ENCODE measurements around the gene ATP11A.
"Not testable (repeated sequence)": the region's sequence is repeated elsewhere in the genome, so short reads cannot be mapped to it uniquely, and the experiment has no call there.

The ATP11A gene

DNA sequence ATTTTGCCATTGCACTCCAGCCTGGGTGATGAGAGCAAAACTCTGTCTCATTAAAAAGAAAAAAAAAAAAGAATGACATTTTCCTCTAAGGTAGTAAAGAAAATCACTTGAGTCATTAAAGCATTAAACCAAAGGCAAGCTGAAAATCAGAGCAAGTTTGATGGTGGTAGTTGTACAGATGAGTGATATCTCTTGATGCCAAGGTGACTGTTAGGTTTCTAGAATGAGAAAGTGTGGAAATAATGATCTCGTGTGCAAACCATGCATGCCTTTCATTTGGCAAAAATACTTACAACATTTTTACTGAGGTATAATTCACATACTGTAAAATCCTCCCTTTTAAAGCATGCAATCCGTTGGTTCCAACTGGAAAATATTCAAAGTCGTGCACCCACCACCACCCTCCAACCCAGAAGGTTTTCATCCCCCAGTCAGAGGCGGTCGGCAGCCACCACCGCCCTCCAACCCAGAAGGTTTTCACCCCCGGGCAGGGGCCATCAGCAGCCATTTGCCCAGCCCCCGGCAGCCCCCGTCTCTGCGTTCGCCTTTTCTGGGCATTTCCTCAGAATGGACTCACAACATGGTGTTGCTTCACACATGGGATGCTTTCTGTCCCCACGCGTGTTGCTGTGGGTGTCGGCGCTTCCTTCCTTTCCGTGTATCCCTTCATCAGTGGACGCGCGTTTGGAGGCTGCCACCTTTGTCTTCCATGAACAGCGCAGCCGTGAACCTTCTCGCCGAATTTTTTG is 90.2 kb downstream of the ATP11A start:
- DNase-seq = no peak

DNA sequence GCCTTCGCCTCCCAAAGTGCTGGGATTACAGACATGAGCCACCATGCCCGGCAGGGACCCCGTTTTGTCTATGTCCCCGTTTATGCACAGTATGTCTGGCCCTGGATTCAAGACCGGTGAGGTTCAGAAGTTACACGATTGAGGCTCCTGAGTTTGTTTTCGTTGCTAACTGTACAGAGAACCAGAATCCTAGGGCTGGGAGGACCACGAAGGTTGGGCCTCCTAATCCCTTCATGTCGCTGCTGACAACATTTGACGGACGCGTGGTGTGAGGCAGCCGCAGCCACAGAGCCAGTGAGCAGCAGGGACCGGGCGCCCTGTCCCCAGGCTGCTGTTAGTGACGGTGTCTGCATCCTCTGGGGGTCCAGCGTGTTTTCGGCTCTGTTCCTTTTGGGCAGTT is 91.4 kb downstream of the ATP11A start:
- DNase-seq = no peak

DNA sequence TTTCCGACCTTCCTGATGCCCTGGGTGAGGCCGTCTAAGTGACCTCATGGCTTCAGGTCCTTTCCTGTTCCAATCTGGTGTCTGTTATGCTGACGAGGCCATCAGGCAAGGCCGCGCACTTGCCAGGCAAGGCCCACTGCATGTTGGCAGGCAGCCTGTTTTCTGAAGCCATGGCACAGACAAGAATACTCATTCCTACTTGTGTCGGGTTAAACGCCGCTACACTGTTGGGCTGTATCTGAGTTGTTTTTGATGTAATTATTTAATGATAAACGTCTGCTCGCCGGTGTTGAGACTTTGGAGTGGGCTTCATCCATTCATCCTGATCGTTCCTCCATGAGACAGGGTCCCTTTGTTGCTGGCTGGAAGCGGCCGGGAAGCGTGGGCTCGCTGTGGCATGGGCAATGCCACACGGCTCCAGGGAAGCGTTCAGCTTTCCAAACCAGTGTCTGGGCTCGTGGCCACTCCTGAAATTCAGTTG is 92.1 kb downstream of the ATP11A start:
- DNase-seq = no peak

DNA sequence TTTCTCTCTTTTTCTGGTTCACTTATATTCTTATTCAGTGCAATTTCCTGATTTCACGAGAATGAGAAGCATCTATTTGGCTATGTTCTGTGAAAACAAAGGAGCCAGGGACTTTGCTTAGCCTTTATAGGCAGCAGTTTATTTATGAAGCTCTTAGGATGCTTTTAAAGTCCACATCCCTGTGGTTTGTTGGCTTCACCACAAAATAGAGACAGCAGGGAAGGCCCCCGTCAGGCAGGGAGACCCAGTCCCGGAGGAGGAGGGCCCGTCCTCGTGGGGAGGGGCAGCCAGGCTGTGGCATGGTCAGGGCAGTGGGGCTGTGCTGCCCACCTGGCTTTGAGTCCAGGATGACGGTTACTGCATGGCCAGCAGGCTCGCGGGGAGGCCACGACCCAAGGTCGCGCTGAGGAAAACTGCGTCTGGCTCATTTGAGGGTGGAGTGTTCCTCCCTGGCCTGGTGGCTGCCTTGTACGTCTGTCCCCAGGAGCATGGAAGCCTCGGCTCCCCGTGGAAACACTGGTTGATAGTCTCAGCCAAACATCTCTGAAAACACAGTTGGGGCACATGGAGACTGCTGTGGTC is 92.7 kb downstream of the ATP11A start:
- DNase-seq = no peak

DNA sequence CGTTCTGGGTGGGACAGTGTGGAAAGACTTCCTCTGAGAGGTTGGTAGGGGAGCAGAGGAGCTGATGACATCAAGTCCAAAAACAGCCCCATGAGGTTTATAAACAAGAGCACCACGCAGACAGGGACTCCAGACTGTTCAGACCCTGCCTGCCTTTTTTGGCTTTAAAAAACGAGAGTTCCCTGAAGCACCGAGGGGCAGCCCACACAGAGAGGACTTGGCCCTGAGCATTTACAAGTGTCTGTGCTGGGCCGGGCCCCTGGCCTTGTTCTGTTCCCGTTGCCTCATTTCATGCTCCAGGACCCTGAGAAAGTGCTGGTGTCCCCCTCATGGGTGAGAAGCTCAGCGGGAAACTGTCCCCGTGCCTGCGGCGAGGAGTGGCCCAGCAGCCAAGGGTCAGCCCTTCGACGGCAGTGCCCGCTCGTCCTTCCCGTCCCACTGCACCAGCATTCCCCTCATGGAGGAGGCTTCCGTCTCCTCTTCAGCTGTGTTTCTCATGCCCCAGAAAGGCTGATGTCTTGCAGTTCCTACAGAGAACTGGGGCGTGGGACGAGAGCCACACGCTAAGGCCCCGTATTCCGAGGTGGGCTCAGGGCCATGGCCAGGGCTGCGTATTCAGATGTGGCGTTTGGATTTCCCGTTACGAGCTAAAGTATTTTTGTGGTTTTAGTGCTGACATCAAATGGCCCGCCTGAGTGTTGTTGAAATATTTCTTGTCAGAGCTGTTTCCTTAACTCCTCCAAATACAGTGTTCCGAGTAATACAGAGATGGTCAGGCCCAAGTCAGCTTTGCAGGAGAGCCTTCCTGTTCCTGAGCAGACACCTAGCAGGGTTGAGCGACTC is 93.5 kb downstream of the ATP11A start:
- no peak for DNase-seq

DNA sequence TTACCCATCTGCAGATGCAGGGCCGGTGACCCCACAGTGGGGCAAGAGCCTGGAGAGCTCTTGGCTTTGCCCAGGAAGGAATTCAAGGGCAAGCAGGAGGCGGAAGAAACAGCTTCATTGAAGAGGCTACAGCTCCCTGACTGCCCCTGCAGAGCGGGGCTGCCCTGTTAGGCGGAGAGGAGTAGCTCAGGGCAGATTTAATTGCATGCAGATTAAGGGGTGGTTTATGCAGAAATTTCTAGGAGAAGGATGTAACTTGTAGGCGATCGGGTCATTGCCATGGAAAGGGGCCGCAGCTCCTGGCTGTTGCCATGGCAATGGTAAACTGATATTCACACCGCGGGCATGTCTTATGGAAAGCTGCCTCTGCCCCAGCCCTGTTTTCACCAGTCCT is 94.1 kb downstream of the ATP11A start:
- no peak for DNase-seq

DNA sequence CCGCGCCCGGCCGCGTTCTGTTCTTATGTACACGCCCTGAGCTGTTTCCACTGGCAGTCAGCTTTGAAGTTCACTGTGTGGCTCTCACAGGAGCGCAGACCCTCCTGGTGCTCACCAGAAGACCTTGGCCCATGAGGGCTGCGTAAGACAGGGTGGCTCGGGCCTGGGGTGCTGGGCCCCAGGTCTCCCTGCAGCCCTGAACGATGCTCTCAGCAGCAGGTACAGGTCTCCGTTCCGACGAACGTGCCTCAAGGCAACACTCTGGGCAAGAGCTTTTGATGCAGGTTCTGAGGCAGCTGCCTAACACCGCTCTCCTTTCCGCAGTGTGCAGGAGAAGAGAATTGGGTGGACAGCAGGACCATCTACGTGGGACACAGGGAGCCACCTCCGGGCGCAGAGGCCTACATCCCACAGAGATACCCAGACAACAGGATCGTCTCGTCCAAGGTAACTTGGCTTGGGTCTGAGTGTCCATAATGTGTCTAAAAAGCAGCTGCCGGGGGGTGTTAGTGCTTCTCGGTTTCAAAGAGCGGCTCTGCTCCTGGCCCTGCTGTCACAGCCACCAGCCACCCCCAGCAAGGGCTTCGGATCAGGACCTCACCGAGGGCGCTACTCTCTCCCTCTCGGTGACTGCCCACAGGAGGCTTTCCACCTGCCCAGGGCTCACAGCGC is 95.1 kb downstream of the ATP11A start:
- DNase-seq = no peak

DNA sequence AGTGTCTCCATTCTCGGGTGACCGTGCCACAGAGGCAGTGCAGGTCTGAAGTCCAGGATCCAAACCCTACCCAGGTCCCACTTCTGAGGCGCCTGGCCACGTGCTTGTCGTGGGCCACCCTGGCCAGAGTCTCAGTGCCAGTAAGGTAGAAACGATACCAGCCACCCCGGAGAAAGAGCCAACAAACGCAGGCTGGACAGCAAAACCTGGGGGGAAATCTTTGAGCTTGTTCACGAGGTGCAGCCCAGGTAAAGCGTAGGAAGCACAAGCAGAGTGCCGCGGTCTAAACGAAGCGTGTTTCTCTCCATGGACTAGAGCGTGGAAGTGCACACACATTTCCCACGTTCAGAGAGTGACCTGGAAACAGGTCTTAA is 95.6 kb downstream of the ATP11A start:
- DNase-seq = no peak

DNA sequence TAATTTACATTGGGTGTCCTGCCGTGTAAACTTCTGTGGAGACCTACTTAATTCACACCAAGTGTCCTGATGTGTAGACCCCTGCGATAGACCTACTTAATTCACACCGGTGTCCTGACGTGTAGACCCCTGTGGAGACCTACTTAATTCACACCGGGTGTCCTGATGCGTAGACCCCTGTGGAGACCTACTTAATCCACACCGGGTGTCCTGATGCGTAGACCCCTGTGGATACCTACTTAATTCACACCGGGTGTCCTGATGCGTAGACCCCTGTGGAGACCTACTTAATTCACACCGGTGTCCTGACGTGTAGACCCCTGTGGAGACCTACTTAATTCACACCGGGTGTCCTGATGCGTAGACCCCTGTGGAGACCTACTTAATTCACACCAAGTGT is 97.0 kb downstream of the ATP11A start:
- DNase-seq = not testable (repeated sequence)

DNA sequence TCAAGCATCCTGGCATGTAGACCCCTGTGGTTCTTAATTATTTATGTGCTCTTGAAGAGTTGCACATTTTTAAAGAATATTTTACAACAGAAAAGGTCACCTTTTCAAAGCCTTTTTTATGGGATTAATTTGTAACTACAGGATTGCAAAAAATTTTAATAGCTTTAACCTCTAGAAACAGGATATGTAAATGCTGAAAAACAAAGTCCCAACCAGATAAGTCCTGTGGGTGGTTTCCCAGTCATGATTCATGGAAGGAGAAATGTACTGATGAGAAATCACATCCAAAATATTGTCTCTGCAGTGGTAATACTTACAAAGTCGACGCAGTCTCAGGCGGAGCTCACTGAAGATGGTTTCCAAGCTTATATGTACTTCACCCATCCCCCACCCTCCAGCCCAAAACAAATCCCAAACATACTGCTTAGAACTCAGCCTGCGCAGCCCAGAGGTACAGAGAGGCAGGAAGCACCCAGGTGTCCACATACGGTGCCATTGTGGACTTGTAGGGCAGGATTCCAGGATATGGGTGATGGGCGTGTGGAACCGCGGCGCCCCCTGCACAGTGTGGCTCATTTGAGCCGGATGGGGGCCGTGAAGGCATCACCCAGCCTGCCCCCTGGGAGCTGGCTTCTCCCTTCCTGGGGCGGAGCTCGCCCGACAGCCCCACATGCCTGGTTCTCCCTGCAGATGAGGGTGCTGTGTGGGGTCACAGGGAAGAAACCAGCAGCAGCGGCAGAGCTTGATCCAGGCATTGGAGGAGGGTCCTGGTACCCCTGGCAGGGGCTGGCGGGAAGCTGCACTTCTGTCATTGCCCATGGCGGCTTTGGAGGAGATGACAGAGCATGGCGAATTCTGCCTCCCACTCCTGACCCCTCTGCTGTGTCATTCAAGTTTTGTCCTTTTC is 101.2 kb downstream of the ATP11A start:
- DNase-seq = no peak

DNA sequence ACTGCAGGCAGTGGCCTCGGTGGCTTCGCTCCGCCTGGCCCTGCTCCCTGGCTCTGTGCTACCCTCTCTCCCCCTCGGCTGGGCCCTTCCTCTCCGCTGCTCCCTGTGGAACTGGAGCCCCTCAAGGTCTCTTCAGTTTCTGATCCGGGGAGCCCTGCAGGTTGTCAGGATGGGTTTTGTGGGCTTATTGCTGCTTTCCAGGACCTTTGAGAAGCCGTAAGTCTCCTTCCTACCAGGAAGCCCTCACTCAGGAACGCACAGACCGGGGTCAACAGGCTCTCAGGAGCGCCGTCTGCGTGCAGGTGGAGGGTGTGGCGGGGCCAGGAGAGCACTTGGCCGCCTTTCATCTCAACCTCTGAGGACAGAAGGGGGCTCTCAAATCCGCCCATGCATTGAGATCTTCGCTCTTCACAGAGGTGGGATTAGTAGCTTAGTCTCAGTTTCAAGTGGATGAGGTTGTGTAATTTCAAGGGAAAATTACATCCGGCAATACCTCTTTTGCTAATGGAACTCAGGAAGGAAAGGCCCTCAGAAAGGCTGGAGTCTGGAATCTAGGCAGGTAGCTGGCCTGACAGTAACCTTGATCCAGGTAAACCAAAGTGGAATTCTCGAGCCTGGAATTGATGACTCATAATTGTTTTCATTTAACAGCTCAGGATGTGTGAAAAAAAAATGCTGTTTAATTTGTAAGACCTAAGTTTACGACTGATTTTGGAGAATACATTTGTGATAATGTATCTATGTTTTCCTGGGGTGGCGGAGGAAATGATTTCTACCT is 102.0 kb downstream of the ATP11A start:
- no peak for DNase-seq

DNA sequence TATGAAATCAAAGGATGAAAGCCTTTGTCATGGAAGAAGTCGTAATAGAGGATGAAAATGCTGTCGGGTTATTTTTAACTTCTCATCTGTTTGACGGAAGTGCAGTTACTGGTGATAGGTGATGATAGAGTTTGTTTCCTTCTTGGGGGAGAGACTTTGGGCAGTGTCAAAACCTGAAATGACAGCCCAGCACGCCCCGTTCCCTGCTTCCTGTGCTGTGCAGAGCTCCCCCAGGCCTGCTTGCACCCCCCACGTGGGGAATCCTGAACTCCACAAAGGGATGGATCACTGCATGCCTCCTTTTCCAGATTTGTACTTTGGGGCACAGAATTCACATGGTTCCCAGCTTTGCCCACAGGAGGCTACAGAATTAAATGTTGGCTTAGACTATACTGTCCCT is 102.7 kb downstream of the ATP11A start:
- DNase-seq = no peak

DNA sequence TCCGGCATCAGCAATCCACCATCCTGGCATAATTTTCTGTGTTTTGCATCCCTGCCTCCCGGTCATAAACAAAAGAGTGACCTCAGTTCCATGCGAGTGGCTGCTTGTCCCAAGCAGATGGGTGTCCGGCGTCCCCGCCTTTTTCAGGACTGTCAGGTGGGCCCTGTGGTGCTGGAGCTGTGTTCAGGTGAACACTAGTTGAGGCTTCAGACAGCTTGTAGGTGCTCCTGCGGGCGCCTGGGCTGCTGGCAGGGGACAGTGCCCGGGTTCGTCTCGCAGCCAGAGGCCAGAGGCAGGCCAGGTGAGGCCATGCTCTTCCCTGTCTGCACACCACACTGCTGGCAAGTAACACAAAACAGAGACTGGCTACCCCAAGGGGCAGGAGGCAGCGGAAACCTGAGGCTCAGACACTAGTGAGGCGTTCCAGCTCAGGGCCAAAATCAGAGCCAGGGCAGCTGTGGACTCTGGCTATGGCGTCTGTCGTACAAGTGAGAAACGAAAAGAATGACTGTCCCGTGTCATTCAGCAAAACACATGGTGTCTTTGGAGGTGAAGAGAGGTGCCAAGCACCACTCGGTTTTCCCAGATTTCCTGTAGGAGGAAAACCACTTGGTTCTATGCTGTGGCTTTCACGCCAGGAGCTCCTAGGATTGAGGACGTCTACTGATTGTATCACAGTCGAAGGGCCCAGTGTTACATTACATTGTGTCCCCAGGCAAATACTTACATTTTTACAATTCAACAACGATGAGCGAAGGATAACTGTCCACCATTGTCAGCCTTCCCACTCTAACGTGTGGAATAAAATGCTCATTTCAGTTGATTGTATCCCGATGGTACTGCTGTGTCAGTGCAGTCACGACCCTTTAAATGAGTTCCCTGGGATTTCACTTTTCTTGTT is 104.0 kb downstream of the ATP11A start:
- DNase-seq = no peak

DNA sequence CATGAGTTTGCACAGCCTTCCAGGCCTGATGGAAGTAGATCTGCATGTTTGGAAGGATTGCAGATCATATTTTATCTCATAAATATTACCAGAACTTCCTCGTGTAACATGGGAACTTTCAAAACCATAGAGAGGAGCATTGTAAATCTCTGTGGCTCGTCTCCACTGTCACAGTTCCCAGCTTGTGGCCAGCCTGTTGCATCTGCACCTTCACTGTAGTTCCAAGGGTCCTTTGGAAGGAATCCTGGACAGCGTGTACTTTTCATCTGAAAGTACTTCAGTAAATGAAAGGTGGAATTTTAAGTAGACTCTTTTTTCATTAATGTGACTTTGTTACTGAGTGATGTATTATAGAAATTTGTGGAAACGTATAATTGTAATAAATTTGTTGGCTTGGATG is 105.4 kb downstream of the ATP11A start:
- no peak for DNase-seq

DNA sequence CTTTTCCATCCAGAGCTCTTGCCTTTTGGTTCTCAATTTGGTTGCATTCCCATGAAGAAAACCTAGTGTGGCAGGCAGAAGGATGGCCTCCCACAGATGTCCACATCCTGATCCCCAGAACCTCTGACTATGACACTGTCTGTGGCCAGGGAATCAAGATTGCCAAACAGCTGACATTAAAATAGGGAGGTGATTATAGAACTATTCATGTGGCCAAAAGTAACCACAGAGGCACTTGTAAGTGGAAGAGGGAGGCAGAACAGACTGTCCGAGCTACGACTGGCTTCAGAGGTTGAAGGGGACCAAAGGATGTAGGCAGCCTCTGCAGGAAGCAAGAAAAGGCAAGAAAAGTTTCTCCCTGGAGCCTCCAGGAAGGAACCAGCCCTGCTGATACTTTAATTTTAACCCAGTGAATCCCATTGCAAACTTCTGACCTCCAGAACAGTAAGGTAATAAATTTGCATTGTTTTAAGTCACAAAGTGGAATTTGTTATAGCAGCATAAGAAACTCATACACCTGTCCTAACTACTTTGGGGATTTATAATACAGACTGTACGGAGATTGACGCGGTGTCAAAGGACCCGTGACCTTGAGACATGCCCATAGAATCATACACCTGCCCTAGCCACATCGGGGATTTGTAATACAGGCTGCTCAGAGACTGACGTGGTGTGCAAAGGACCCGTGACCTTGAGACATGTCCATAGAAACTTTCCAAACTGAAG is 106.5 kb downstream of the ATP11A start:
- DNase-seq = no peak

DNA sequence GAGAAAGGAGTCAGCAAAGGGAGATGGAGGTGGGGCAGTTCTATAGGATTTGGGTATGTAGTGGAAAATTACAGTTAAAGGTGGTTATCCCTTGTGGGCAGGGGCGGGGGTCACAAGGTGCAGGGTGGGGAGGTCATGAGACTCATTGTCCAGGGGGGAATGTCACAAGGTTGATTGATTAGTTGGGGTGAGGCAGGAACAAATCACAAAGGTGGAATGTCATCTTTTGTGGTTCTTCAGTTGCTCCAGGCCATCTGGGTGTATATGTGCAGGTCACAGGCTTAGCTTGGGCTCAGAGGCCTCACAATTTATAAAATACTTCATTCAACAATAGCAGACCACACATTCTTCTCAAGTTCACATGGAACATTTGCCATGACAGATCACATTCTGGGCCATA is 109.6 kb downstream of the ATP11A start:
- no peak for DNase-seq

DNA sequence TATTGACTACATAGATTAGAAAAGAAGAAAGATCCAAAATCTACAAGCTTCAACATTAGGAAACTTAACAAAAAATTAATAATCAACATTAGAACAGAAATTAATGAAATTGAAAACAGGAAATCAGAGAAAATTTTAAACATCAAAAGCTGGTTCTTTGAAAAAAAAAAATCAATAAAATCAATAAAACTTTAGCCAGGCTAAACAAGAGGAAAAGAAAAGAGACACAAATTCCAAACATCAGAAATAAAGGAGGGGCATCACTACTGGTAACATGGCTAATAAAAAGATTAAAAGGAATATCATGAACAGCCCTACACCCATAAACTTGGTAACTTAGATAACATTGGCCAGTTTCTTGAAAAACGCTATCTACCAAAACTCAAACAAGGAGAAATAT is 110.2 kb downstream of the ATP11A start:
- DNase-seq = no peak

DNA sequence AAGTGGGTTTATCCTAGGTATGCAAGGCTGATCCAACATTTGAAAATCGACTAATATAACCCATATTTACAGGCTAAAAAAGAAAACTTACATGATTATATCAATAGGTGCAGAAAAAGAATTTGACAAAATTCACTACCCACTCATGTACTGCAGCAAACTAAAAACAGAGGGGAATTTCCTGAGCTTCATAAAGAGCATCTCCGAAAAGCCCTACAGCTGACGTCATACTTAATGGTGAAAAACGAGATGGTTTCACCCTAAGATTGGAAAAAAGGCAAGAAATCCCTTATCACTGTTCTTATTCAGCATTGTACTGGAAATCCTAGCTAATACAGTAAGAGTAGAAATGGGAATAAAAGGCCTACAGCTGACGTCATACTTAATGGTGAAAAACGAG is 111.0 kb downstream of the ATP11A start:
- not testable (repeated sequence) for DNase-seq

DNA sequence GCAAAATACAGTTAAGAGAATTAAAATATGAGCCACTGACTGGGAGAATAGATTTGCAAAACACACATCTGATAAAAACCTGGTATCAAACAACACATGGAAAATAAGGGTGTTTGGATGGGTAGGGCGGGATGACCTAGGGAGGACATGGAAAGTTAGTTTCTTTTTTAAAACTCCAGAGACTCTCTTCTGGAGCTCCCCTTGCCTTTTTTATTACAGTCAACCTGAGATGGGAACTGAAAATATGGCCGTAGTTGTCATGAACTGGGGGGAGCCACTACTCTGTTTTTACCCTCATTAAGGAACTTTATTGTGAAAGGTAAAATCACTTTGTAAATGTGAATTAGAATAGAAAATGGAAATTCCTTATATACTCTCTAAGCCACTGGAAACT is 113.0 kb downstream of the ATP11A start:
- DNase-seq = no peak

DNA sequence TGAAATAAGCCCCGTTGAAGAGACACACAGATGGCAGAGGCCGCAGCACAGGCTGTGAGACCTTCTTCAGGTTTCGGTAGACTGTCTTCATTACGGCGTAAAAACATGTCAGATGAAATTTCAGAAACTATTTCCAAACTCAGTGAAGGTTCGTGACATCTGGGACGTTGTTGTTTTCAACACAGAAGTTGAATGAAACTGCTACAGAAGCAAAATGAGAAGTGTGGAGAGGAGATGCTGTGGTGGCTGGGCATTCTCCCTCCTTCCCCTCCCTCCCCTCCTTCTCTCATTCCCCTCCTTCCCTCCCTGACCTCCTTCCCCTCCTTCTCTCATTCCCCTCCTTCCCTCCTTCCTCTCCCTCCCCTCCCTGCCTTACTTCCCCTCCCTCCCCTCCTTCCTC is 113.6 kb downstream of the ATP11A start:
- DNase-seq = no peak

Measured in inflammatory macrophage treated with lipopolysaccharide for 1 hour (primary cell).